ENCODE measurements around the gene STAB1. TPM values are rescaled to one million over a fixed set of nuclear protein-coding genes. Genes with fewer than 3 reads are reported as not detected.

STAB1 gene
- total and polyA plus RNA-seq, 2 of the 13 experiments (the other 11 are each of a cell fraction or from before 2014, with no cell fraction given), result 0.09 to 0.34 TPM

- TF ChIP-seq ZNF749 (CRISPR knock-in tag; IDR thresholded peaks at IDR 0.05; ENCODE audit: borderline replicate concordance), result peak; percentile 38; the same call in 1 of the 2 replicates
- TF ChIP-seq ZNF501 (CRISPR knock-in tag; IDR thresholded peaks at IDR 0.05), result peak; percentile 87
- TF ChIP-seq, protein P1, sequence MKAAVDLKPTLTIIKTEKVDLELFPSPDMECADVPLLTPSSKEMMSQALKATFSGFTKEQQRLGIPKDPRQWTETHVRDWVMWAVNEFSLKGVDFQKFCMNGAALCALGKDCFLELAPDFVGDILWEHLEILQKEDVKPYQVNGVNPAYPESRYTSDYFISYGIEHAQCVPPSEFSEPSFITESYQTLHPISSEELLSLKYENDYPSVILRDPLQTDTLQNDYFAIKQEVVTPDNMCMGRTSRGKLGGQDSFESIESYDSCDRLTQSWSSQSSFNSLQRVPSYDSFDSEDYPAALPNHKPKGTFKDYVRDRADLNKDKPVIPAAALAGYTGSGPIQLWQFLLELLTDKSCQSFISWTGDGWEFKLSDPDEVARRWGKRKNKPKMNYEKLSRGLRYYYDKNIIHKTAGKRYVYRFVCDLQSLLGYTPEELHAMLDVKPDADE (CRISPR knock-in tag; IDR thresholded peaks at IDR 0.05), result peak; percentile 91; the same call in 1 of the 2 replicates
- TF ChIP-seq ZEB1 (IDR thresholded peaks at IDR 0.05; ENCODE audit: insufficient replicate concordance, low read depth), result no peak
- TF ChIP-seq, protein P2, sequence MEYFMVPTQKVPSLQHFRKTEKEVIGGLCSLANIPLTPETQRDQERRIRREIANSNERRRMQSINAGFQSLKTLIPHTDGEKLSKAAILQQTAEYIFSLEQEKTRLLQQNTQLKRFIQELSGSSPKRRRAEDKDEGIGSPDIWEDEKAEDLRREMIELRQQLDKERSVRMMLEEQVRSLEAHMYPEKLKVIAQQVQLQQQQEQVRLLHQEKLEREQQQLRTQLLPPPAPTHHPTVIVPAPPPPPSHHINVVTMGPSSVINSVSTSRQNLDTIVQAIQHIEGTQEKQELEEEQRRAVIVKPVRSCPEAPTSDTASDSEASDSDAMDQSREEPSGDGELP (IDR thresholded peaks at IDR 0.05; ENCODE audit: borderline replicate concordance, low read depth), result peak; percentile 31; the same call in 1 of the 2 replicates
- peak; percentile 83; the same call in 1 of the 2 replicates for TF ChIP-seq ZZZ3 (CRISPR knock-in tag; IDR thresholded peaks at IDR 0.05; ENCODE audit: borderline replicate concordance)
- peak; percentile 90 for TF ChIP-seq EED (CRISPR knock-in tag; IDR thresholded peaks at IDR 0.05)
- TF ChIP-seq ELF4 (CRISPR knock-in tag; IDR thresholded peaks at IDR 0.05; ENCODE audit: borderline replicate concordance), result peak; percentile 78; the same call in 1 of the 2 replicates
- no peak for TF ChIP-seq ZNF619 (CRISPR knock-in tag; IDR thresholded peaks at IDR 0.05)
- no peak; the same call in 1 of the 2 replicates for TF ChIP-seq SALL2 (CRISPR knock-in tag; IDR thresholded peaks at IDR 0.05)
- no peak for TF ChIP-seq TCF12 (IDR thresholded peaks at IDR 0.05)
- TF ChIP-seq TCF12 (CRISPR knock-in tag; IDR thresholded peaks at IDR 0.05), result no peak
- no peak for TF ChIP-seq ZNF234 (CRISPR knock-in tag; conservative IDR thresholded peaks at IDR 0.05)
- TF ChIP-seq KAT8 (CRISPR knock-in tag; IDR thresholded peaks at IDR 0.05), result peak; percentile 85; the same call in 1 of the 2 replicates
- TF ChIP-seq ZNF552 (CRISPR knock-in tag; IDR thresholded peaks at IDR 0.05; ENCODE audit: borderline replicate concordance), result no peak; the same call in none of the 2 replicates
- TF ChIP-seq NRL (CRISPR knock-in tag; IDR thresholded peaks at IDR 0.05; ENCODE audit: borderline replicate concordance), result peak; percentile 88
- peak; percentile 58; the same call in 1 of the 2 replicates for TF ChIP-seq MIER2 (CRISPR knock-in tag; IDR thresholded peaks at IDR 0.05)
- TF ChIP-seq KDM5A (IDR thresholded peaks at IDR 0.05; ENCODE audit: borderline replicate concordance, low read length), result peak; percentile 68; the same call in 1 of the 2 replicates
- no peak for TF ChIP-seq ZNF577 (CRISPR knock-in tag; IDR thresholded peaks at IDR 0.05; ENCODE audit: borderline replicate concordance, low read depth)
- TF ChIP-seq CEBPZ (IDR thresholded peaks at IDR 0.05; ENCODE audit: low read length), result no peak
- 0 out of 2 replicates have a peak, but pooled peaks have one; percentile 49 for TF ChIP-seq ZFP36L2 (CRISPR knock-in tag; IDR thresholded peaks at IDR 0.05)
- TF ChIP-seq ZSCAN31 (CRISPR knock-in tag; IDR thresholded peaks at IDR 0.05; ENCODE audit: low read depth), result peak; percentile 73; the same call in 1 of the 2 replicates
- TF ChIP-seq MZF1 (CRISPR knock-in tag; IDR thresholded peaks at IDR 0.05; ENCODE audit: borderline replicate concordance), result no peak
- 0 out of 2 replicates have a peak, but pooled peaks have one; percentile 37 for TF ChIP-seq U2AF2 (IDR thresholded peaks at IDR 0.05; ENCODE audit: low read depth, low read length)
- TF ChIP-seq HMG20B (CRISPR knock-in tag; conservative IDR thresholded peaks at IDR 0.05), result no peak
Observed at GRCh38 chr3:52536369-52537164, 41.4 kb downstream of the STAB1 start, which contains the start of gene UQCC5 (continued).

All from HepG2 (cell line).